ENCODE measurements around the gene EVL. TPM values are rescaled to one million over a fixed set of nuclear protein-coding genes. Genes with fewer than 3 reads are reported as not detected.

Gene EVL
- total RNA-seq, 1 experiment from 2014 or later, result 6.9 TPM

- no peak for DNase-seq (ENCODE audit: low spot score)
Measured at GRCh38 chr14:100065942-100066574, 836 bp downstream of the EVL start.

GRCh38 chr14:100066962-100067361 is 1.7 kb downstream of the EVL start:
- no peak for DNase-seq (ENCODE audit: low spot score)

- DNase-seq (ENCODE audit: low spot score), result no peak
Measured at GRCh38 chr14:100067481-100067880, 2.3 kb downstream of the EVL start.

GRCh38 chr14:100067971-100068959 is 3.0 kb downstream of the EVL start:
- peak; percentile 78 for DNase-seq (ENCODE audit: low spot score)

- no peak for DNase-seq (ENCODE audit: low spot score)
Measured at GRCh38 chr14:100069161-100069800, 4.1 kb downstream of the EVL start.

- no peak for DNase-seq (ENCODE audit: low spot score)
Measured at GRCh38 chr14:100070310-100070709, 5.1 kb downstream of the EVL start.

- no peak for DNase-seq (ENCODE audit: low spot score)
Measured at GRCh38 chr14:100071545-100071944, 6.3 kb downstream of the EVL start.

GRCh38 chr14:100072783-100073346 is 7.6 kb downstream of the EVL start:
- DNase-seq (ENCODE audit: low spot score), result peak; percentile 70

- no peak for DNase-seq (ENCODE audit: low spot score)
Measured at GRCh38 chr14:100073576-100074430, 8.6 kb downstream of the EVL start.

- no peak for DNase-seq (ENCODE audit: low spot score)
Measured at GRCh38 chr14:100074431-100075100, 9.3 kb downstream of the EVL start.

- DNase-seq (ENCODE audit: low spot score), result no peak
Measured at GRCh38 chr14:100075681-100076080, 10.5 kb downstream of the EVL start.

- DNase-seq (ENCODE audit: low spot score), result peak; percentile 54
Measured at GRCh38 chr14:100076133-100076532, 10.9 kb downstream of the EVL start.

- no peak for DNase-seq (ENCODE audit: low spot score)
Measured at GRCh38 chr14:100076606-100077005, 11.4 kb downstream of the EVL start.

GRCh38 chr14:100077441-100077840 is 12.2 kb downstream of the EVL start:
- DNase-seq (ENCODE audit: low spot score), result no peak

- DNase-seq (ENCODE audit: low spot score), result no peak
Measured at GRCh38 chr14:100078216-100078803, 13.1 kb downstream of the EVL start.

GRCh38 chr14:100078997-100079725 is 13.9 kb downstream of the EVL start:
- DNase-seq (ENCODE audit: low spot score), result no peak

- no peak for DNase-seq (ENCODE audit: low spot score)
Measured at GRCh38 chr14:100079726-100080005, 14.4 kb downstream of the EVL start.

- DNase-seq (ENCODE audit: low spot score), result no peak
Measured at GRCh38 chr14:100080206-100080605, 15.0 kb downstream of the EVL start.

GRCh38 chr14:100081997-100082625 is 16.9 kb downstream of the EVL start:
- DNase-seq (ENCODE audit: low spot score), result no peak

Data from HT-29 (cell line).